GM18858 (cell line): Measurements from ENCODE around the gene RAB1A.
"Not testable (repeated sequence)": the region's sequence is repeated elsewhere in the genome, so short reads cannot be mapped to it uniquely, and the experiment has no call there.

Source experiments
- ATAC-seq: cut with Tn5 transposase; IDR thresholded peaks from one replicate; pipeline ENCODE4 v1.9.1; 2021; ENCODE audit not compliant: unreplicated experiment

RAB1A gene

DNA sequence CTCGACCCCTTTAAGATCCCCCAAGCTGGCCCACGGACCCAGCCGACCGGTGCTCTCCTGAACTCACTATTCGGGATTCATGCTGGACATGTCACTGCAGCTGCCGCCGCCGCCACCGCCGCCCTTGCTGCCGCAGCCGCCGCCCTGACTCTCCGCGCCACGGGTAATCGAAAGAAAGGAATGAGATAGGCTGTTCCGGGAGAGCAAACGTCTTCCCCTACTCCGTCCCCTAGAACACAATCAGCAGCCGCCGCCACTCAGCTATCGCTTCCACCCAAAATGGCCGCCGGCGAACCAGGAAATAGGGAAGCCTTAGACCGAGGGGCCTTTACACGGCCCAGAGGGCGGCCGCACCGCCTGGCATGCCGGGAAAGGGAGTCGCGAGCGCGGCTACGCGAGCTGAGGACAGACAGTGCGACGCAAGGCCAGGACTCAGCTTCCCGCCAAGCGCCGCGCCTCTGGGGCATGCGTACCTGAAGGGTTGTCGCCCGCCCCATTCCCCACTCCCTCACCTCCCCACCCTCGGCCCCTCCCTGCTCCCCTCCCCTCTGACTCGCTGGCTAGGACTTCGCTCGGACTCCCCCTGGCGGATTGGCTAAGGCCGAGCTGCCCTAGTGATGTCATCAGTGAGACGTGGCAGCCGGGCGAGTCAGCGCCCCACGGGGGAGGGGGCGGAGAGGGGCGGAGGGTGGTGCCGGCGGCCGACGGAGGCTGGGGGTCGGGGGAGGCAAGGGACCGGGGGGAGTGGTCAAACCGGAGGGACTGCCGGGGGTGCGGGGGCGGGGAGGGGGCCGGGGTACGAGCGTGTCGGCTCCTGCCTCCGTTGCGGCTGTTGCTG, at the start of gene RAB1A:
RAB1A (minus strand) TSS at position 281 of the 838 bp plus-strand sequence; CDS start at position 90, 191 bp downstream.
- peak; percentile 96 for ATAC-seq

DNA sequence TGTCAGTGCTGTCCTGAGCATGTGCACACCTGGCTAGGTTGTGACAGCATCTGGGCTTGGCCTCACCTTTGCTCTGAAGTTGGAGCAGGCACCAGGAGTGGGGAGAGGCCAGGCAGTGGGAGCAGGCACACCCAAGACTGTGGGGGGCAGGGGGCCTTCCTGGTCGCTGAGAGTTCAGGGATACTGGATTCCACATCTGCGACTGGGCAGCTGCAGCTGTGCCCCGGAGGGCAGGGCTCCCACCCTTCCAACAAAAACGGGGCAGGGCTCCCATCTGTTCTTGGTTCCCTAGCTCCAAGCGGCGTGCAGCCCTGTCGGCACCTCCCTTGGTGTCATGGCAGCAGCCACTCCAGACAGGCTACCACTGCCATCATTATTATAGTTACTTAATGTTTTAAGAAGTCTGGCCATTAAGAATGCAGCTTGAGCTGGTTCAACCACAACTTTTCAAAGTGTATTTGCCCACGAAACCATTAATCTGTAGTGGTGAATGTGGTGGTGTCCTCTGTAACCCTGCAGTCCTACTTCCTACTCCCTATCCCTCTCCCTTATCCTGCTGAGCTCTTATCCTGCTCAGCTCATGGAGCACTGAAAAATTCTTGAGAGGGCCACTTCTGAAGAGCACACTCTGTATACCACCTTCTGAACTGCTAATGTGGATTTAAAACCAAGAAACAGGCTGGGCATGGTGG, 48.0 kb upstream of the RAB1A start:
- ATAC-seq = no peak

DNA sequence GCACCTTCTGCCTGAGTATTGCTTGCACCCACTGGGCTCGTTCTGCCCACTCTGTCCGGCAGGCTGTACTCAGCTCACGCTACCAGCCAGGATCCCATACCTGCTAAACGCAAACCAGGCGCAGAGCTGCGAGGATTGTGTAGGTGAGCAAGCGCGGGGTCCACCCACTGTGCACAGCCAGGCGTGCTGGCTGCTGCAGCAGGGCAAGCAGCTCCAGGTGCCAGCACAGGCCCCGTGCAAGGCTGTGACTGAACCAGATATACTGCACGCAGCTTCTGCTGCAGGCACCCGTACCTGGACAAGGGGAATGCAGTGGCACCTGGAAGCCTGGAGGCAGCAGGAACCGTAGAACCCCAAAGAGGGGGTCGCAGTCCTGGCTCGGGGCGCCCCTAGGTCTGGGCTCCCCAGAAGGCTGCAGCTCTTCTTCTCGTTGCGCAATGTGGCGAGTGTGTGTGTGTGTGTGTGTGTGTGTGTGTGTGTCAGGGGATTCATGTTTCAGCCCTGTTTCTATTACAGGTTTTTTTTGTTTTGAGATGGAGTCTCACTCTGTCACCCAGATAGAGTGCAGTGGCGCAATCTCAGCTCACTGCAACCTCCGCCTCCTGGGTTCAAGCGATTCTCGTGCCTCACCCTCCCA, 46.1 kb upstream of the RAB1A start:
- ATAC-seq = no peak

DNA sequence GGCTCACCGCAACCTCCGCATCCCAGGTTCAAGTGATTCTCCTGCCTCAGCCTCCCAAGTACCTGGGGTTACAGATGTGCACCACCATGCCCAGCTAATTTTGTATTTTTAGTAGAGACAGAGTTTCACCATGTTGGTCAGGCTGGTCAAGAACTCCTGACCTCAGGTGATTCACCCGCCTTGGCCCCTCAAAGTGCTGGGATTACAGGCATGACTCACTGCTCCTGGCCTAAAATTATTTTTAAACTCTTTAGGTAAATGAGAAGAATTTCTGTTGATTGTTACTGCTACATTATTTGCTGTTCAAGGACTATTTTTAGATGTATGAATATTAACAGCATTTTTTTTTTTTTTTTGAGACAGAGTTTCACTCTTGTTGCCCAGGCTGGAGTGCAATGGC, 44.1 kb upstream of the RAB1A start:
- not testable (repeated sequence) for ATAC-seq

DNA sequence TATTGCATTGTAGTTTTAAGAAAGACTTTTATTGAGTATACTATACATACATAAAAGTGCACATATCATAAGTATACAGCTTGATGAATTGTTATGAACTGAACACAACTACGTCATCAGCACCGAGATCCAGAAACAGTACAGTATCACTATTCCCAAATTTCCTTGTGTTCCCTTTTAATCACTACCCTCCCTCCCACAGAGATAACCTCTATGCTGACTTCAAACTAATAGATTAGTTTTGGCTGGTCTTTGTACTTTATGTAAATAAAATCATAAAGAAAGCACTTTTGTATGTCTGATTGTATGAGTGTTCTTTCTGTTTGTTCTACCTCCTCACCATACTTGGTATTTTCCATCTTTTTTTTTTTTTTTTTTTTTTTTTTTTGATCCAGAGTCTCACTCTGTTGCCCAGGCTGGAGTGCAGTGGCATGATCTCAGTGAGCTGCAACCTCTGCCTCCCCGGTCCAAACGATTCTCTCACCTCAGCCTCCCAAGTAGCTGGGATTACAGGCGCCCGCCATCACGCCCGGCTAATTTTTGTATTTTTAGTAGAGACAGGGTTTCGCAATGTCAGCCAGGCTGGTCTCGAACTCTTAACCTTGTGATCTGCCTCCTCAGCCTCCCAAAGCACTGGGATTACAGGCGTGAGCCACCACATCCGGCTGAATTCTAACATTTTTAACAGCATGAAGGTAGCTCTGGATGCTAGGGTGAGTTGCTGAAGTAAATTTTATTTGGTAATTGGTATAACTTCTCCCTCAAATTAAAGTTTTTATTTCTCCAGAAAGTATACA, 43.3 kb upstream of the RAB1A start:
- ATAC-seq = no peak

DNA sequence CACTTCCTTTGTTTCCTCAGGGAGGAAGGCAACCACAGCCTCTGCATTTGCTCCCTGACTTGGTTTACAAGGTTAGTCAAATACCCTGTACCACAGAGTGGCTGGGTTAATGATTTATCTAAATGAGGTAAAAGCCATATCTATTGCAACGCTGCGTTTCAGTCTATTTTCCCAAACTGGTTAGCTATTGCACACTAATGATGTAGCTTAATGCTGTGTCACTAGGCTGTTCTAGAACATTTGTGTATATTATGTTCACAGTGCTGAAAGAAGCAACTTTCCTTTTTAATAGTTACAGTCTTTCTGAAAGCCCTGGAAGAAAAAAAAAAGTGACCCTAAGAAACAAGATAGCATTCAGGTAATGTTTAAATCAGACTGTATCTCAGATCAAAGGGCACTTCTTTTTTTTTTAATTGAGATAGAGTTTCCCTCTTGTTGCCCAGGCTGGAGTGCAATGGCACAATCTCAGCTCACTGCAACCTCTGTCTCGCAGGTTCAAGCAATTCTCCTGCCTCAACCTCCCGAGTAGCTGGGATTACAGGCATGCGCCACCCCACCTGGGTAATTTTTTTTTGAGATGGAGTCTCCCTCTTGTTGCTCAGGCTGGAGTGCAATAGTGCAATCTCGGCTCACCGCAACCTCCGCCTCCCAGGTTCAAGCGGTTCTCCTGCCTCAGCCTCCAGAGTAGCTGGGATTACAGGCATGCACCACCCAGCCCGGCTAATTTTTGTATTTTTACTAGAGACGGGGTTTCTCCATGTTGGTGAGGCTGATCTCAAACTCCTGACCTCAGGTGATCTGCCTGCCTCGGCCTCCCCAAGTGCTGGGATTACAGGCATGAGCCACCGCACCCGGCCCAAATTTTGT, 40.9 kb upstream of the RAB1A start:
- not testable (repeated sequence) for ATAC-seq

DNA sequence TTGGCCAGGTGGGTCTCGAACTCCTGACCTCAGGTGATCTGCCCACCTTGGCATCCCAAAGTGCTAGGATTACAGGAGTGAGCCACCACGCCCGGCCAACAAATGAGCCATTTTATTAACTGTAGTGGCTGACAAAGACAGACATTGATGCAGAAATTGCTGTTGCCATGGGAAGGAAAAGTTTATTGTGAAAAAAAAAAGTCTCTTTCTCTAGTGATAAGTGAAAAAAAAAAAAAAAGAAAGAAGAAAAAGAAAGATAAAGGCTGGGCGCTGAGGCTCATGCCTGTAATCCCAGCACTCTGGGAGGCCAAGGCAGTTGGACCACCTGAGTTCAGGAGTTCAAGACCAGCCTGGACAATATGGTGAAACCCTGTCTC, 39.8 kb upstream of the RAB1A start:
- no peak for ATAC-seq

DNA sequence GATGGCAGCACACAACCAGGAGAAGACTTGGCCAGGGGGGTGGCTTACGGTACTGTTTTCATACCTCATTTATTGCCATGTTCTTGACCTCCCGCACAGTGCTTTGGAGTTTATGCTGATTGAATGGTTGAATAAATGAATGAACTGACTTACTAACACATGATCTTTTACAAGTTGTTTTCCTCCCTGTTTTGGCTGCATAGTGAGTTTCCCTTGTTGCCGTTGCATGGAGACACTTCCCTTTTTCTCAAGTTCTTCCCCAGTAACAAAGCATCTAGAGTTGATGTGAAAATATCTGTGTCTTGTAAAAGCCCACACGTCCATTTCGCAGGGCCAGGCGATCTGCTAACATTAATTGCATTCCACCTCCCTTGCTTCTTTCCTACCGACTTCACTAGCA, 35.7 kb upstream of the RAB1A start:
- ATAC-seq = no peak

DNA sequence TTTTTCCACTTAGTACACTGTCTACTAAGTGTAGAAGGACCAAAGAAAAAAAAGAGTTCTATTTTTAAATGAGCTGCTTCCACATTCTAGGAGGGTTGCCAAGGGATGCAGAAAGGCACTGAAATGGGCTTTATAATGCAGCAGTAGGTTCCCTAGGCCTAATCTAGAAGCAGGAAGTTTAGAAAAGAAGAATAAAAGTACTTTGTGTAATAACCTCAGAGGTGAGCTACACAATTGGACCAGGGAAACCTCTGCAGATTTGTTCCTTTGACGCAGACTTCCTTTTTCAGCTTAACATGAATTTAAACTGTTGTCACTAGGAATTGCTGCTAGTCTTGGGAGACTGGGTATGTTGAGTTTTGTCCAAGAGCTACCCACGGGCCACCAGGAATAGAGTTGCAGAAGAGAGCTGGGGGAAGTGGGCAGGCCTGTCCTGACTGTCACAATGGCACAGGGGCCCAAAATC, 34.6 kb upstream of the RAB1A start:
- ATAC-seq = no peak

DNA sequence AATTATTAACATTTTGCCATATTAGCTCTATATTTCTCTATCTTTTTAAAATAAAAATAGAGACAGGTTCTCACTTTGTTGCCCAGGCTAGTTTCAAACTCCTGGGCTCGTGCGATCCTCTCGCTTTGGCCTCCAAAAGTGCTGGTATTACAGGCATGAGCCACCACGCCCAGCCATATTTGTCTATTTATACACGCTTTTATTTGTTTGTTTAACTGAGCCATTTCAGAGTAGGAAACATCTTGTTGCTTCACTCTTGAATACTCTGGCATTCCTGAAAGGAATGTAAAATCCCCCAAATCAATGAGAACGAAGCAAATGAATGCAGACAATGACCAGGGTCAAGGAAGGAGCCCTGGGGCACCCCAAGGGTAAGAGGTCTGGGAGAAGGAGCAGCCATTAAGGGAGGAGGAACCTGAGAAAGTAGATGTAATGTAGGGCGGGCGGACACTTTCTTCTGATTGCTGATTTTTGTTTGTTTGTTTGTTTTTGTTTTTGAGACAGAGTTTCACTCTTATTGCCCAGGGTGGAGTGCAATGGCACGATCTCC, 31.7 kb upstream of the RAB1A start:
- no peak for ATAC-seq

DNA sequence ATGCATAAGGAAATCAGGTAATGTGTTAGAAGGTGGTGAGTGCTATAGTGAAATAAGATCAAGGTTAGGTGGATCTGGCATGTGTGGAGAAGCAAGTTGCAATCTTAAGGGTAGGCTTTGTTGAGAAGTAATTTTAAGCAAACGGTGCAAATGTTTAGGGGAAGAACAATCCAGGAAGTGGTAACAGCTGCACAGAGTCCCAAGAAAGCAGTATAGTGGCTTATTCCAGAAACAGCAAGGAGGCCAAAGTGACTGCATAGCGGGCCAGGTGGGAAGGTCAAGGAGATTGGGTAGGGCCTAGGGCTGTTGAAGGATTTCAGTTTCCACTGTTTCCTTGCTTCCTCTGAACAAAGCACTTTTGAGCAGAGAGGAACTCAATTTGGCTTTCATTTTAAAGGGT, 30.0 kb upstream of the RAB1A start:
- ATAC-seq = no peak

DNA sequence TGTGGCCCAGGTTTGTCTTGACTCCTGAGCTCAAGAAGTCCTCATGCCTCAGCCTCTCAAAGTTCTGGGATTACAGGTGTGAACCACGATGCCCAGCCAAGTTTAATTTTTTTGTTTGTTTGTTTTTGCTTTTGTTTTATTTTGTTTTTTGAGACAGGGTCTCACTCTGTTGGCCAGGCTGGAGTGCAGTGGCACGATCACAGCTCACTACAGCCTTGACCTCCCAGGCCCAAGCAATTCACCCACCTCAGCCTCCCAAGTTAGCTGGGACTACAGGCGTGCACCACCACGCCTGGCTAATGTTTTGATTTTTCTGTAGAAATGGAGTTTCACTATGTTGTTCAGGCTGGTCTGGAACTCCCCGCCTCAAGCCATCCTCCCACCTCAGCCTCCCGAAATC, 29.4 kb upstream of the RAB1A start:
- no peak for ATAC-seq

DNA sequence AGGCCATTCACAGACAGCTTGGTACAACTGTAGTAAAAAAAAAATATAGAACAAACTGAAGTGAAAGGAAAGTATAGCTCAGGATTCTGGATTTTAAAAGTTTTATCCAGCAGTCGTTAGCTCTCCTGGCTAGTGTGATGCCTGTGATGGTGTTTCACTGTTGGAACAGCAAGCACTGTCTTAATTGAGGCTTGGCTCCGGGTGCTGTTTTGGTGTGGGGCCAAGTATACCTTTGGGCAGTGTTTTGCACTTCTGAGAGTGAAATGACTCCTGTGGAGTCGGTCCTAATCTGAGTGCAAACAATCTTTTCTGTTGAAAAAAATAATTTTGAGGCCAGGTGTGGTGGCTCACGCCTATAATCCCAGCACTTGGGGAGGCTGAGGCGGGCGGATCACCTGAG, 28.7 kb upstream of the RAB1A start:
- ATAC-seq = no peak

DNA sequence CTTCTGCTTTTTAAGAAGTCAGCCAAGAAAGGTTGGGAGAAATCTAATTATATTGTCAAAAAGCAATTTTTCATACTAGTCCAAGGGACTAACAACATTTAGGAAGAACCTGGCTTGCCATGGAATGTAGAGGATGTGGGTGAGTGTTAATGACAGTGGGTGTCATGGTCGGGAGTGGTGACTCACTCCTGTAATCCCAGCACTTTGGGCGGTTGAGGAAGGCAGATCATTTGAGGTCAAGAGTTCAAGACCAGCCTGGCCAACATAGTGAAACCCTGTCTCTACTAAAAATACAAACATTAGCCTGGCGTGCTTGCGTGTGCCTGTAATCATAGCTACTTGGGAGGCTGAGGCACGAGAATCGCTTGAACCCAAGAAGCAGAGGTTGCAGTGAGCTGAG, 27.9 kb upstream of the RAB1A start:
- not testable (repeated sequence) for ATAC-seq

DNA sequence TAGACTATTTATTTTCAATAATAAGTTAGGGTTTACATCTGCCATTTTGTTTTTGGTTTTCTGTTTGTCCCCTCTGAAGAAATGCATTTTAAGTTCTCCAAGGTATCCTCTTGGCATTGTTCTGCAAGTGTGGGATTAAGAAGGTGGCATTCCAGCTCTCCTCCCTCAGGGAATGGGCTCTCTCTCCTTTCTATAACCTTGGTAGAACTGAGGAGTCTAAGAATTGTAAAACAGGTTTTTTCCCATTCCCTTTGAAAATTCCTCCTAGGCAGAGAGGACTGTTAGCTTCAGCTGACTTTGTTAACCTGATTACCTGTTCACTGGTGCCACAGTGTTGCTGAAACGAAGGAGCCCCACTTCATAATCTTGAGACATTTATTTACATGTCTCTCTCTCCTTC, 26.1 kb upstream of the RAB1A start:
- ATAC-seq = no peak

DNA sequence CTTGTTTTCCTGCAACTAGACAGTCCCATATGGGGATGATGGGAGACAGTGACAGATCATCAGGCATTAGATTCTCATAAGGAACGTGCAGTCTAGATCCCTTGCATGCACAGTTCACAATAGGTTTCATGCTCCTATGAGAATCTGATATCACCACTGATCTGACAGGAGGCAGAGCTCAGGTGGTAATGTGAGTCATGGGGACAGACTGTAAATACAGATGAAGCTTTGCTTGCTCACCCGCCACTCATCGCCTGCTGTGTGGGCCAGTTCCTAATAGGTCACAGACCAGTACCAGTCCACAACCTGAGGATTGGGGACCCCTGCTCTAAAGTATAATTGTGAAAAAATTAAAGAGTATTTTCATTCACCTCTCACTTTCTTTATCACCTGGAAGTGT, 23.6 kb upstream of the RAB1A start:
- ATAC-seq = no peak

DNA sequence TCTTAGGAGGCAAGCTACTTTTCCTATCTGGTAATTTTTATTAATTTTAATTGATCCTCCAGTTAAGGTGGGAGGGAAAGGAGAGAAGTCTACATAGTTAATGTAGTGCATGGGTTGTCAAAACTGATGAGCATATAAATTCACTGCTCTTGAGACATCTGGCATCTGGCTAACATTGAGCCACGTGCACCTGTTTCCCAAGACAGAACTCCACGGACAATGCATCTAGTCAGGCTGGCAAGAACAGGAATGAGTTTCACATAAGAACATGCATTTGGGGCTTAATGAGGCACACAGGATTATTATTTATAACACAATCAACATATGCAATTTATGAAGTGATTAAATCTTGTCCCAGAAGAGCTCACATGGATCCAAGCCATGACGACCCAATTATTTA, 16.2 kb upstream of the RAB1A start:
- ATAC-seq = no peak

DNA sequence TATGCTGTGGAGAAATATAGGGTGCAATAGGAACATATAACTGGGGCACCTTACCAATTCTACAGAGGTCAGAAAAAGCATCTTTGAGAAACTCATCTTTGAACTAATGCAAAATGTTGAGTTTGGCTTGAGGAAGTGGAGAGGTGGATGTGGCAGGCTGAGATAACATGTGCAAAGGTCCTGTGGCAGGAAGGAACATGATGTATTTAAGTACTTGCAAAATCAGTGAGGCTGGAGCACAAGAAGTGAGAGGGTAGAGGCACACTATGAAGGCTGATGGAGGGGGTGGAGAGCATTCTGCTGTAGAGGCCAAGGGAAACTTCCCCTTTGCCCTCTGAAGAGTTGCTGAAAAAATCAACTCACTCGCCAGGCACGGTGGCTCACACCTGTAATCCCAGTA, 14.7 kb upstream of the RAB1A start:
- no peak for ATAC-seq

DNA sequence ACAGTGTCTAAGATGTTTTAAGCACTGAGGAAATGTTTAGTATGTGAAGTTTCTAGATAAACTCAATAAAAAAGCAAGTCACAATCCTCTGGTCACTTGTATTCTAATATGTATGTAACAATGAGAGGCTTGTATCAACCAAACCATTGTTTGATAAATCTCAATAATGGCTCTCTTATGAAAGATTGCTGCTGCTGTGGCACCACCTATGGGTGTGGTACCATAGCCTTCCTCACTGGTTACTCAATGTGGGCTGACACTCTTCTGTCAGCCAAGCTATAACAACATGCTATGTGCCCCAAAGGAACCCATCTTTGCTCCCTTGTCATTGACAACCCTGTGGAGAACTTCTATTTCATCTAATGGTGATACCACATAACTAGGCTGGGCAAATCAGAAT, 12.6 kb upstream of the RAB1A start:
- no peak for ATAC-seq

DNA sequence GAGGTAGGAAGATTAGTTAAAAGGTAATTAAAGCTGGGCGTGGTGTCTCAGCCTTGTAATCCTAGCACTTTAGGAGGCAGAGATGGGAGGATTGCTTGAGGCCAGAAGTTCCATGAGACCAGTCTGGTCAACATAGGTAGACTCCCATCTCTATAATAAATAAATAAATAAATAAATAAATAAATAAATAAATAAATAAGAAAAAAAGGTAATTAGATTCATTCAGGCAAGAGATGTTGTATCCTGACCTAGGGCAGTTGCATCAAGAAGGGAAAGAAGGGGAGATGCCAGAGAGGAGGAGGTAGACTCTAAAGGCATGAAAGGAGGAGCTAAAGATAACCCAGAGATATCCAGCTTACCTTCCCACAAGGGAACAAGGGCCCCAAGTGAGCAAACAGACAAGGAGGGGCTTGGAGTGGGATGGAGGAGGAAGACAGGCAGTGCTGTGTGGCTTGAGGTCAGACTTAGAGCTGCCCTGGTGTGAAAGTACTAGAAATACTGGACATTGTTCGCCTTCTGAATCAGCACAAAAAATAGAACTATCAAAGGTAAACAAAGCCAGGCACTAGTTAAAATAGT, 7.4 kb upstream of the RAB1A start:
- no peak for ATAC-seq
